Suprapubic skin (tissue), 4 donors: Measurements from ENCODE around the gene CRYZL1. TPM values are rescaled to one million over a fixed set of nuclear protein-coding genes. Genes with fewer than 3 reads are reported as not detected.
"Not testable (repeated sequence)": the region's sequence is repeated elsewhere in the genome, so short reads cannot be mapped to it uniquely, and the experiment has no call there.

ENCODE experiments used
- DNase-seq, 2 donors: peaks; one replicate each; pipeline ENCODE4 v3.0.0-alpha.2; 2019; ENCODE audit warnings: low spot score in 2 of 2
- H3K27ac ChIP-seq: fragments of 200-600 bp; sonication (generic); one replicate; pipeline ENCODE4 v1.5.1; 2019
- H3K27me3 ChIP-seq: fragments of 200-600 bp; sonication (generic); one replicate; pipeline ENCODE4 v1.5.1; 2019
- H3K36me3 ChIP-seq: fragments of 200-600 bp; sonication (generic); one replicate; pipeline ENCODE4 v1.5.1; 2019
- H3K4me1 ChIP-seq: fragments of 200-600 bp; sonication (generic); one replicate; pipeline ENCODE4 v1.5.1; 2019
- H3K4me3 ChIP-seq: fragments of 200-600 bp; sonication (generic); one replicate; pipeline ENCODE4 v1.5.1; 2019; ENCODE audit warnings: mild to moderate bottlenecking
- H3K9me3 ChIP-seq: fragments of 200-600 bp; sonication (generic); one replicate; pipeline ENCODE4 v1.5.1; 2019
- CTCF ChIP-seq, 2 donors: fragments of 200-600 bp in 1 of 2; fragments of 450-650 bp in 1 of 2; sonication (generic) in 1 of 2; IDR thresholded peaks; one replicate each; pipeline ENCODE4 v1.5.1; 2016 to 2019; ENCODE audit warnings: antibody characterized with exemption in 2 of 2, mild to moderate bottlenecking in 1 of 2, moderate library complexity in 1 of 2
- EP300 ChIP-seq: sonication (generic); formaldehyde crosslinking; IDR thresholded peaks from one replicate; pipeline ENCODE4 v1.6.1; 2017; ENCODE audit warnings: antibody characterized with exemption
- POLR2A ChIP-seq, 2 donors: fragments of 450-650 bp; IDR thresholded peaks; one replicate each; pipeline ENCODE4 v1.6.1; 2017; ENCODE audit warnings: antibody characterized with exemption in 2 of 2, mild to moderate bottlenecking in 2 of 2, moderate library complexity in 2 of 2
- POLR2AphosphoS5 ChIP-seq, 3 donors: sonication (generic); formaldehyde crosslinking; IDR thresholded peaks; one replicate each; pipeline ENCODE4 v1.6.1; 2017; ENCODE audit warnings: antibody characterized with exemption in 3 of 3
- WGBS: methylation state at CpG from one replicate; pipeline ENCODE4 v1.1.5; 2018; 5-methylcytosine and 5-hydroxymethylcytosine counted together
- total RNA-seq, 4 donors: library from RNA; depleted of rRNA; stranded (reverse); fragments of >200 nt; gene quantifications; one replicate each; pipeline ENCODE4 v1.1.0, GENCODE V29; 2016

Gene CRYZL1
- total RNA-seq, 4 donors from 2014 or later: 13.8 to 99.7 (median 23.7) TPM

GRCh38 chr21:33584455-33584854 is 57.1 kb downstream of the CRYZL1 start:
- Histone ChIP-seq H3K9me3 (no peaks in the 10 kb centered on the region), H3K4me1 (peaks cover 15% of the 10 kb centered on the region), H3K27me3 (no peaks in the 10 kb centered on the region), H3K4me3 (no peak overlapping the region), H3K27ac (no peak overlapping the region), H3K36me3 (peaks cover 4% of the 10 kb centered on the region)
- TF ChIP-seq POLR2A (IDR thresholded peaks at IDR 0.05): no peak
- TF ChIP-seq POLR2AphosphoS5 (IDR thresholded peaks at IDR 0.05): no peak
- no peak for TF ChIP-seq EP300
- no peak for DNase-seq
- WGBS: 84% methylated on average over 3 of the region's 3 CpGs

- Histone ChIP-seq H3K36me3 (peaks cover 34% of the 10 kb centered on the region), H3K27me3 (no peaks in the 10 kb centered on the region), H3K9me3 (no peaks in the 10 kb centered on the region), H3K4me3 (no peak overlapping the region), H3K27ac (no peak overlapping the region), H3K4me1 (peaks cover 7% of the 10 kb centered on the region)
- DNase-seq: no peak
- TF ChIP-seq POLR2AphosphoS5 (IDR thresholded peaks at IDR 0.05): no peak
- 76% methylated on average over 7 of the region's 7 CpGs for WGBS
These were observed 62.5 kb downstream of the CRYZL1 start for GRCh38 chr21:33578959-33579542.

DNA sequence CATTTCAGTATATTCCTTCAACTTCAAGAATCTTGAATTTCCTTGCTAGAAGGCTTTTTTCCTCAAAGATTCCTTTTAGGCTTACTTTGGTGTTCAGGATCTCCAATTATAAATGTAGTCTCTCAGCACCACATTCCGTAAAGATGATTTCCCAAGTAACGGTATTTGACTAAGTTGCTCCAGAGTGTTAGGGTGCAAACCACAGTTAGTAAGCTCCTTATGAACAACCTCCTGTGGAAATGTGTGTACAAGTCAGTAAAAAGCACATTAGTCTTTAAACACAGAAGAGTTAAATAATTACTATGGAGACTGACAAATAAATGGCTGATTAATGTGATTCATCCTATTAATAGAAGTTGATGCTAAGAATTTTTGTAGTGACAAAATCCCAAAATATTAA is 63.3 kb downstream of the CRYZL1 start:
- no peaks in the 10 kb centered on the region for H3K27me3 ChIP-seq
- DNase-seq: no peak
- no peak for TF ChIP-seq EP300
- no peak for TF ChIP-seq POLR2A (IDR thresholded peaks at IDR 0.05)
- no peak for TF ChIP-seq POLR2AphosphoS5 (IDR thresholded peaks at IDR 0.05)
- no peak for TF ChIP-seq CTCF (IDR thresholded peaks at IDR 0.05)
- H3K36me3 ChIP-seq: peaks cover 43% of the 10 kb centered on the region
- peaks cover 7% of the 10 kb centered on the region for H3K4me1 ChIP-seq
- H3K4me3 ChIP-seq: no peak overlapping the region
- H3K27ac ChIP-seq: no peak overlapping the region
- 88% methylated on average over 2 of the region's 2 CpGs for WGBS
- H3K9me3 ChIP-seq: no peaks in the 10 kb centered on the region

DNA sequence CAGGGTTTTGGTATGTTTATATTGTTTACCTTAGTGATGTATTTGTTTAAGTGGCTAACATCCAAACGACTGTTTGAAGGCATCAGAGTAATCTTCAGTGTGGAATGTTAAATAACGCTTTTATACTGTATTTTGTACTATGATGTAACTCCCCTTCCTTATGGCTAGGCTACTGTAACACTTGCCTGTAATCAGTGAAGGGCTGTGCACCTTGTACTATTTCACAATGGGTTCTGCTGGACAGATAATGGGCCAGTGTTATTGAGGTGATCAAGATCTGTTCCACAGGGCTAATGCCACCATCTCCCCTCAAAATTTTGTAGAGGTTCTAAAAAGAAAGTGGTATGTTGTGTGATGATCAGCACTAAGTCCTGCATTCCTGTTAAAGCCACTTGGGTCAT is 64.8 kb downstream of the CRYZL1 start:
- not testable (repeated sequence) for H3K9me3 ChIP-seq, H3K27me3 ChIP-seq, DNase-seq, H3K4me3 ChIP-seq, H3K4me1 ChIP-seq, H3K27ac ChIP-seq
- 68% methylated on average over 2 of the region's 2 CpGs for WGBS
- H3K36me3 ChIP-seq: peaks cover 47% of the 10 kb centered on the region

DNA sequence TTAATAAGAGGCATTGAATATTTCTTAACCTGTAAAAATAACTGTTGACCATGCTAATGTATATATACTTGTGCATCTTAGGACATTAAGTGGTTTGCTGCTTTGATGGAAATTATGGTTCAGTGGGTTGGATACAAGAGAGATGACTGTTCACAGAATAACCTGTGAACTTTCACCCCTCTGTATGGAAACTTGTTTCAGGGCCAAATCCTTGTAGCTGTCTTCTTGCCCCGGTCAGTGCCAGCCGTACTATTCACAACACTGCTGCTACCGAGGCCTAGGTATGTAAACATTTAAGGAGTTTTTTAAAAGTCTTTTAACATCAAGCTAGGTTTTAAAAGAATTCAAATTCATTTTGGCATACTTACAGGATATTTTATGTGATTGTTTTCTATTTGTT is 69.2 kb downstream of the CRYZL1 start:
- peaks cover 9% of the 10 kb centered on the region for H3K4me1 ChIP-seq
- no peak for TF ChIP-seq EP300
- TF ChIP-seq CTCF (IDR thresholded peaks at IDR 0.05): no peak
- TF ChIP-seq POLR2AphosphoS5 (IDR thresholded peaks at IDR 0.05): no peak
- no peak for TF ChIP-seq POLR2A (IDR thresholded peaks at IDR 0.05)
- DNase-seq: no peak
- WGBS: 45% methylated on average over 3 of the region's 3 CpGs
- no peak overlapping the region for H3K4me3 ChIP-seq
- peaks cover 84% of the 10 kb centered on the region for H3K36me3 ChIP-seq
- H3K27me3 ChIP-seq: no peaks in the 10 kb centered on the region
- H3K9me3 ChIP-seq: no peaks in the 10 kb centered on the region
- H3K27ac ChIP-seq: no peak overlapping the region

GRCh38 chr21:33569991-33570390 is 71.5 kb downstream of the CRYZL1 start:
- TF ChIP-seq CTCF (IDR thresholded peaks at IDR 0.05) (no peak), POLR2A (IDR thresholded peaks at IDR 0.05) (no peak)
- Histone ChIP-seq H3K27ac (no peak overlapping the region), H3K36me3 (peaks cover 71% of the 10 kb centered on the region), H3K9me3 (no peaks in the 10 kb centered on the region), H3K4me3 (no peak overlapping the region), H3K27me3 (no peaks in the 10 kb centered on the region), H3K4me1 (peaks cover 9% of the 10 kb centered on the region)
- WGBS: 93% methylated on average over 5 of the region's 5 CpGs
- DNase-seq: no peak

DNA sequence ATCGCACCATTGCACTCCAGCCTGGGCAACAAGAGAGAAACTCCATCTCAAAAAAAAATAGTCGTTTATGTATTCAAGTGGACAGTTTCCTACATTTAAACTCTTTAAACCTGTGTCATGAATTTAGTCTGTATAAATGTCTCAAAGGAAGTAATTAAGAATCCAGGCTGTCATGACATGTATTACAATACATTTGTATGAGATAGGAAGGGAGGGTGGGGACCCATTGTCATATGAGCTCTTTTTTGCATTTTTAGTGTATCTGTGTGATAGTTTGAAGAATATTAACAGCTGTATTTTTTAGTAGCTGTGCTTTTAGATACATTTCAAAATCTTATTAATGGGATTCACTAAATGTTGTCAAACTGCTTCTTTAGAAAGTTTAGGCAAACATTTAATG is 73.1 kb downstream of the CRYZL1 start:
- Histone ChIP-seq H3K4me1 (peaks cover 9% of the 10 kb centered on the region), H3K27ac (no peak overlapping the region), H3K4me3 (no peak overlapping the region), H3K9me3 (no peaks in the 10 kb centered on the region), H3K36me3 (peaks cover 62% of the 10 kb centered on the region), H3K27me3 (no peaks in the 10 kb centered on the region)
- no peak for DNase-seq
- 88% methylated on average over 2 of the region's 2 CpGs for WGBS
- TF ChIP-seq CTCF (IDR thresholded peaks at IDR 0.05): no peak
- no peak for TF ChIP-seq POLR2AphosphoS5 (IDR thresholded peaks at IDR 0.05)
- no peak for TF ChIP-seq EP300
- TF ChIP-seq POLR2A (IDR thresholded peaks at IDR 0.05): no peak
